Measurements from ENCODE around the gene BTBD6. TPM values are rescaled to one million over a fixed set of nuclear protein-coding genes. Genes with fewer than 3 reads are reported as not detected.

Gene BTBD6
- total RNA-seq, 4 donors from 2014 or later = 56.1 to 72.5 (median 69.4) TPM

DNA sequence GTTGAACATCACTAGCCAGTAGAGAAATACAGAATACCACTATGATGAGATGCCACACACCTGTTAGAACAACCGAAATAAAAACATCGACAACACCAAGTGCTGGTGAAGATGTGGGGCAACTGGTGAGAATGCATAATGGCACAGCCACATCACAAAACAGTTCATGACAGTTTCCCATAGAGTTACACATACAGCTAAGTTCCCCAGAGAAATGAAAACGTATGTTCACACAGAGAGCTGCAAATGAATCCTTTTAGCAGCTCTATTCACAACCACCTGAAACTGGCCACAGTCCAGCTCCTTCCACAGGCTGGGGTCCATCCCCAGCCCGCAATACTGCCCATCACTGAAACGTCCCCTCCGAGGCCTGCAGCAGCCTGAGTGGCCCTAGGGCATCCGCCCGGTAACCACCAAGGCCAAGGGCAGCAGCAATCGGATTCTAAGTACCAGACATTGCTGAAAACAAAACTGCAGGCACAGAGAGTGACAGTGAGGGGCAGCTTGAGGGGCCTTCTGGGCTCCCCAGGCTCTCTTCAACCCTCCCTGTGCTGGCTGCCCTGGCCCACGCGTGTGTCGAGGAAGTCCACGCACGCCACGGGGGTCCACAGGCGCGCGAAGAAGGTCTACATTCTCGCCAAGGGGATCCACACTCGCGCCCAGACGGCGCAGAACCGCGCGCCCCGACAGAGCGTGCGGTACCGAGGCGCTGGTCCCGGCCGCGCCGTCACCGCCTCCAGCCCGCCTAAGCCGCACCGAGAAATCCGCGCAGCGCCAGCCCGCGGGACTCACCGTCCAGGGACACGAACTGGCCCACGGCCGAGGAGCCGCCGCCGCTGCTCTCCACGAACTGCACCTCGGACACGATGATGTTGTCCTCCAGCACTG is 51.6 kb downstream of the BTBD6 start:
- no peak for DNase-seq (ENCODE audit: extremely low spot score)
- intact Hi-C loops (cut with DNase I) = no loop called here
- WGBS = 63% methylated on average over 4 of the region's 54 CpGs

More for the DNA sequence above, 51.6 kb downstream of the BTBD6 start:
- no peaks in the 10 kb centered on the region for H3K36me3 ChIP-seq
- peak overlapping the region; percentile 93 to 98 (median 95) for H3K27ac ChIP-seq (replicated peaks in 1 of 4)
- no peaks in the 10 kb centered on the region for H3K27me3 ChIP-seq
- H3K4me3 ChIP-seq = peak overlapping the region; percentile 64 to 85 (median 82)
- peaks cover 20 to 33% (median 29%) of the 10 kb centered on the region in 4 donors for H3K4me1 ChIP-seq
- TF ChIP-seq, protein P1, sequence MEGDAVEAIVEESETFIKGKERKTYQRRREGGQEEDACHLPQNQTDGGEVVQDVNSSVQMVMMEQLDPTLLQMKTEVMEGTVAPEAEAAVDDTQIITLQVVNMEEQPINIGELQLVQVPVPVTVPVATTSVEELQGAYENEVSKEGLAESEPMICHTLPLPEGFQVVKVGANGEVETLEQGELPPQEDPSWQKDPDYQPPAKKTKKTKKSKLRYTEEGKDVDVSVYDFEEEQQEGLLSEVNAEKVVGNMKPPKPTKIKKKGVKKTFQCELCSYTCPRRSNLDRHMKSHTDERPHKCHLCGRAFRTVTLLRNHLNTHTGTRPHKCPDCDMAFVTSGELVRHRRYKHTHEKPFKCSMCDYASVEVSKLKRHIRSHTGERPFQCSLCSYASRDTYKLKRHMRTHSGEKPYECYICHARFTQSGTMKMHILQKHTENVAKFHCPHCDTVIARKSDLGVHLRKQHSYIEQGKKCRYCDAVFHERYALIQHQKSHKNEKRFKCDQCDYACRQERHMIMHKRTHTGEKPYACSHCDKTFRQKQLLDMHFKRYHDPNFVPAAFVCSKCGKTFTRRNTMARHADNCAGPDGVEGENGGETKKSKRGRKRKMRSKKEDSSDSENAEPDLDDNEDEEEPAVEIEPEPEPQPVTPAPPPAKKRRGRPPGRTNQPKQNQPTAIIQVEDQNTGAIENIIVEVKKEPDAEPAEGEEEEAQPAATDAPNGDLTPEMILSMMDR (IDR thresholded peaks at IDR 0.05) = no peak
- TF ChIP-seq POLR2A (IDR thresholded peaks at IDR 0.05; ENCODE audit: low read depth) (no peak), POLR2AphosphoS5 (IDR thresholded peaks at IDR 0.05) (no peak), EP300 (IDR thresholded peaks at IDR 0.05) (no peak)
- H3K9me3 ChIP-seq = no peaks in the 10 kb centered on the region

Other genes starting within 250 kb of the BTBD6 start
- 1 to 10 TPM; 5.0 to 8.0 (median 6.0) TPM for gene CDCA4, start 227.4 kb upstream of the BTBD6 start, total RNA-seq
- 1 to 10 TPM; 1.2 to 8.0 (median 2.1) TPM for gene GPR132, start 183.1 kb upstream of the BTBD6 start, total RNA-seq
- gene JAG2, start 79.8 kb upstream of the BTBD6 start, total RNA-seq = 10 to 100 TPM in 3 of 4 donors, 1 to 10 TPM in 1; 5.0 to 19.0 (median 13.9) TPM
- gene NUDT14, start 67.2 kb upstream of the BTBD6 start, total RNA-seq = 1 to 10 TPM; 2.1 to 6.2 (median 5.8) TPM
- 10 to 100 TPM; 23.0 to 47.3 (median 41.4) TPM for gene BRF1, start 52.5 kb downstream of the BTBD6 start, total RNA-seq
- 10 to 100 TPM; 59.8 to 97.4 (median 71.2) TPM for gene PACS2, start 66.2 kb downstream of the BTBD6 start, total RNA-seq
- gene TEX22, start 150.0 kb downstream of the BTBD6 start, total RNA-seq = under 1 TPM in 3 of 4 donors, not detected in 1; under 0.01 to 0.19 (median 0.17) TPM
- 10 to 100 TPM; 49.0 to 94.2 (median 67.9) TPM for gene MTA1, start 171.3 kb downstream of the BTBD6 start, total RNA-seq
- gene CRIP2, start 226.3 kb downstream of the BTBD6 start, total RNA-seq = 100 to 1,000 TPM; 283 to 578 (median 392) TPM
- gene CRIP1, start 238.4 kb downstream of the BTBD6 start, total RNA-seq = 100 to 1,000 TPM in 1 of 4 donors, 10 to 100 TPM in 3; 34.0 to 110 (median 54.6) TPM
- 1 to 10 TPM; 3.8 to 6.6 (median 4.7) TPM for gene TEDC1, start 242.7 kb downstream of the BTBD6 start, total RNA-seq

All from esophagus muscularis mucosa (tissue), 4 donors.